Erythroblast (primary cell): ENCODE measurements around the gene LAMC2.

Experiments
- GATA1 ChIP-seq: IDR thresholded peaks from 2 replicates; pipeline ENCODE4 v1.6.1; 2011; ENCODE audit warnings: low read depth, mild to moderate bottlenecking, control low read depth, low read length, moderate library complexity
- POLR2A ChIP-seq: IDR thresholded peaks from 2 replicates; pipeline ENCODE4 v1.6.1; 2011; ENCODE audit warnings: mild to moderate bottlenecking, low read length

- TF ChIP-seq POLR2A (no peak), GATA1 (no peak)
Measured at GRCh38 chr1:183272390-183272848, 86.4 kb downstream of the LAMC2 start.
